Suppressor macrophage (primary cell): ENCODE data around the gene NPM1.
A peak's percentile ranks its signal among the peaks of the same experiment; 100 is the strongest.

ENCODE experiments used
- DNase-seq, 4 experiments: peaks; one replicate each; pipeline ENCODE4 v3.0.0-alpha.2; 2020 to 2022

Gene NPM1

DNA sequence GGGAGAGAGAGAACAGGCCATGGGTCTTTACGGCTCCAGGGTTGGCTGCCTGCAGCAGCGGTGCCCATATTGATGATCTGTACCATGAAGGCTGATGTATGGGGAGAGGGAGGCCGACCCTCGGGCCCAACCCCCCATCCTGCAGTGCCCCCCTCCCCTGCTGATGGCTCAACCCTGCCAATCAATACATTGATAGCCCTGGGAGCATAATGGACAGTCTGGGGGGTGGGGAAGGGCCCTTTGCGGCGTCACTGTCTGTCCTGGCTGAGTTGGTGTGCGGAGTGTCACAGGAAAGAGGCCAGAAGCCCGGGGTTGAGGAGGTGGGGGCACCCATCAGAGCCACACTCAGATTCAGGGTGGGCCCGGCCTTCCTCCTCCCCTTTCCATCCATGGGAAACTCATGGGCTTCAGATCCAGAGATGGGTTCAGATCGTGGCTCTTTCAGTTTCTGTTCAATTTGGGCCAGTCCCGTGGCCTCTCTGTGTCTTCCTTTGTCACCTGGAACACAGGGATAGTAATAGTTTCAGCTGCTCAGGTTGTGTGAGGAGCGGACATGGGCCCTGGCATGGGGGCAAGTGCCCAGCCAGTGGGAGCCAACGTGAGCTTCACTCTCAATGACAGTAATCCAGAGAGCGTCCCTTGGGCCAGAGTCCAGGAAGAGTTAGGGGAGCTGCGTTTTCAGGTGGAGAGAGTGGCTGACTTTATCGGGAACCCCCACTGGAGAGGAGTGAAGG lies 41.3 kb downstream of the NPM1 start:
- no peak for DNase-seq

DNA sequence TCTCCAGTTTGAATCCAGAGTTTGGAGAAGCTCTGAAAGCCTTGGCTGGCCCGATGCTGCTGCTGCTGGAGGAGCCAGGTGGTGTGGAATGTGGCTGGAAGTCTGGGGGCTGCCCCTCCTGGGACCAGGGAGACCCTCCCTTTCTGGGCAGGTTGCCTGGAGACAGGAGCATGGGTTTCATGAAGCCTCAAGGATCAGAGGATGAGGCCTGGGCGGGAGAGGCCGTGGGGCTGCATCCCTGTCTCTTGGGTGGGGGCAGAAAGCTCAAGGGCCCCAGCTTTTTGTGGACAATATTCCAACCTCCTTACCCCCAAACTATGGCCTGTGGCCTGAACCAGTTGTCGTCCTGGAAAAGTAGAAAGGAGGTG lies 41.9 kb downstream of the NPM1 start:
- DNase-seq, result no peak

DNA sequence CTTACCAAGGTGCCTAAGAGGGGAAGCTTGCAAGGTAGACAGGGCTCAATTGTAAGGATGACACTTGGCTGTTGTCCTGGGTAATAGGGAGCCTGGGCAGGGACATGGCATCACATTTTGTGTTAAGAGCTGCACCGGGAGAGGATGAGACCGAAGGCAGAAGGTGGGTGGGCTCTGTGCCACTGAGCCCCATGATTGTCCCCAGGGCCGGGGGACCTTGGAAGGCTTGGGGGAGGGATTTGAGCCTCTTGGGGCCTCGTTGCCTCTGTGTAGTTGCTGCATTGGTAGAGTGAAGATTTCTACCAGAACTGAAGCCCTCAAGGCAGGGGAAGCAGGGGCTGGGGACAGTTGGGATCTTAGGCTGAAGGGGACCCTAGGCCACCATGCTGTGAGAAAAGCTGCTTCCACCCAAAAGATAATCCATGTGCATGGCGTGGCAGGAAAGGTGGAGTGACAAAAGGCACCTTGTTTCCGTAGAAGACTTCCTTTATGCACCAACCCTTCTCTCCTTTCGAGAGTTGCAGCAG lies 43.7 kb downstream of the NPM1 start:
- no peak for DNase-seq

GRCh38 chr5:171432076-171432475 lies 44.4 kb downstream of the NPM1 start:
- DNase-seq, result no peak

GRCh38 chr5:171432583-171433351 lies 45.1 kb downstream of the NPM1 start:
- DNase-seq, result no peak

- no peak for DNase-seq
These were observed 45.7 kb downstream of the NPM1 start for GRCh38 chr5:171433352-171433698.

GRCh38 chr5:171433982-171434676 lies 46.5 kb downstream of the NPM1 start:
- DNase-seq, result no peak

GRCh38 chr5:171434874-171435273 lies 47.2 kb downstream of the NPM1 start:
- DNase-seq, result no peak

DNA sequence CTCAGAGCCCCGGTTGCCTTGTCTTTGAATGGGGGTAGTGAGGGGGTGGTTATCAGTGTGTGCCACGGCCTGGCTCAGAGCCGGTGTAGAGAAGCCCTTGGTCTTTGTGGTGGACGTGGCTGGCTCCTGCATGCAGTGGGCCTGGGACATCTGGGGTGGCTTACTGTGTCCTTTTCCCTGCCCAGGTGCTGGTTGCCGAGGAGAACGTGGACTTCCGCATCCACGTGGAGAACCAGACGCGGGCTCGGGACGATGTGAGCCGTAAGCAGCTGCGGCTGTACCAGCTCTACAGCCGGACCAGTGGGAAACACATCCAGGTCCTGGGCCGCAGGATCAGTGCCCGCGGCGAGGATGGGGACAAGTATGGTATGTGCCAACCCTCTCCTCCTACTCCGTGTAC lies 48.3 kb downstream of the NPM1 start:
- DNase-seq, result no peak

- DNase-seq, result no peak
These were observed 49.2 kb downstream of the NPM1 start for GRCh38 chr5:171436804-171437285.

- no peak for DNase-seq
These were observed 49.7 kb downstream of the NPM1 start for GRCh38 chr5:171437286-171437821.

DNA sequence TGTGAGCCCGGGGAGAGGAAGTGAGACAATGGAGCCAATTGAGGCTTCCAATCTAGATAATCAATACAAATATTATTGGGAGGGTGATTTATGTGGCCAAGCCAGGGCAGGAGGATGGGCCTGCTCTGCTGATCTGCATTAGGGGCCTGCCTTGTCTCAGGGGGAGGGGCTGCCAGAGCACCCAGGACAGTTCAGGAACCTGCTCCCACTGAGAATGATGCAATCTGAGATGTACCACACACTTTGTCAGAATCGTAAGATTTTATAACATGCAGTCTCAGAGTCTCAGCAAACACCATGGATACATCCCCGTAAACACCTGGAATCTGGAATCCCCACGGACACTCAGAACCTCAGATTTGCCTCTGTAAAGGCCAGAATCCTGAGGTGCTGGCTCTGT lies 51.1 kb downstream of the NPM1 start:
- no peak for DNase-seq

DNA sequence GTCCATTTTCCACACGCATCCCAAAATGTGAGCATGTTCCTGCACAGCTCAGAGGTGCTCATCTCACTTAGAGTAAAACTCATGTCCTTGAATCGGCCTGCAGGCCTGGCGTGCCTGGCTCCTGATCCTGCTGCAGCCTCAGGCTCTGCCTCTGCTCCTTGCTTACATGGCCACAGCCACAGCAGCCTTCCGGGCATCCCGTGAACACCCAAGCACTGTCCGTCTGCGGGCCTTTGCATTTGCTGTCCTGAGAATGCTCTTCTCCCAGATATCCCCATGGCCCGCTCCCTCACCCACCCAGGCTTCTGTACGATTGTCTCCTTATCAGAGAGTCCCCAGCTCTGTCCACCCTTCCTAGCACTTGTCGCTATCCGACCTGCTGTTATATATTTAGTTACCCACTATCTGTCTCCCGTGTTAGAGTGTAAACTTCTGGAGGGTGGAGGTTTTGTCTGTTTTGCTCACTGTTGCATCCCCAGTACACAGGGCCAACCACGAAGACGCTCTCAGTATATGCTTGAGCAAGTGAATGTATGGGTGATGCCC lies 53.7 kb downstream of the NPM1 start:
- DNase-seq, result no peak

DNA sequence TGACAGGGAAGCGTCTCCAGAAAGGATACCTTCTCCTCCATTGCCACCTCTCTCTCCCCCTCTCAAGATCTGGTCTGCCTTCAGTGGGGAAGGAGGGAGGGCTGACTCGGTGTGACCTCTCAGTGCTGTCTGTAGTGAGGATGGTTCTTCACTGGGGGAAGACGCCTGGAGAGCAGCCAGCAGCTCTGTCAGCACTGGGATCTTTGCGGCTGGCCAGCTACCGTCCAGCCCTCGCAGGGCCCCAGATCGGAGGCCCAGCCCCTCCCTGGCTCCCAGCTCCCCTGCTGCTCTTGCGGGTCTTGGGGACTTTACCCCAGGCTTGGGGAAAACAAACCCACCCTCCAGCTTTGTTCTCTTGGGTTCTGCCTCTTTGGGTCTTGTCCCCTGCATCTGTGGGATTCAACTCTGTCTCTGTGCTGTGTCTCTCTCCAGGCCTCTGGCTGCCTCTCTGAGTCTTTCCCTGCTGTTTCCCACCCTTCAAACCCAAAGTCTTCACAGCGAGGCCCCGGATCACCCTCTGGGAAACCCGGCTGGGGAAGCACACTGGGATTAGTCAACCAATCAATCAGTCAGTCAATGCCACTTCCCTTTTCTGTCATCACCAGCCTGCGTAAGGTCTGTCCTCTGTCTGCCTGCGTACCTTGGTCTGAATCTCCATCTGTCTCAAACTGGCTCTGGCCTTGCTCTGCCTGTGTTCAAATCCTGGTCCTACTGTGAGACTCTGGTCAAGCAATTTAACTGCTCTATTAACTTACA lies 54.8 kb downstream of the NPM1 start:
- peak; percentile 6 to 47 (median 44) for DNase-seq

- no peak for DNase-seq
These were observed 56.9 kb downstream of the NPM1 start for GRCh38 chr5:171444582-171444981.

DNA sequence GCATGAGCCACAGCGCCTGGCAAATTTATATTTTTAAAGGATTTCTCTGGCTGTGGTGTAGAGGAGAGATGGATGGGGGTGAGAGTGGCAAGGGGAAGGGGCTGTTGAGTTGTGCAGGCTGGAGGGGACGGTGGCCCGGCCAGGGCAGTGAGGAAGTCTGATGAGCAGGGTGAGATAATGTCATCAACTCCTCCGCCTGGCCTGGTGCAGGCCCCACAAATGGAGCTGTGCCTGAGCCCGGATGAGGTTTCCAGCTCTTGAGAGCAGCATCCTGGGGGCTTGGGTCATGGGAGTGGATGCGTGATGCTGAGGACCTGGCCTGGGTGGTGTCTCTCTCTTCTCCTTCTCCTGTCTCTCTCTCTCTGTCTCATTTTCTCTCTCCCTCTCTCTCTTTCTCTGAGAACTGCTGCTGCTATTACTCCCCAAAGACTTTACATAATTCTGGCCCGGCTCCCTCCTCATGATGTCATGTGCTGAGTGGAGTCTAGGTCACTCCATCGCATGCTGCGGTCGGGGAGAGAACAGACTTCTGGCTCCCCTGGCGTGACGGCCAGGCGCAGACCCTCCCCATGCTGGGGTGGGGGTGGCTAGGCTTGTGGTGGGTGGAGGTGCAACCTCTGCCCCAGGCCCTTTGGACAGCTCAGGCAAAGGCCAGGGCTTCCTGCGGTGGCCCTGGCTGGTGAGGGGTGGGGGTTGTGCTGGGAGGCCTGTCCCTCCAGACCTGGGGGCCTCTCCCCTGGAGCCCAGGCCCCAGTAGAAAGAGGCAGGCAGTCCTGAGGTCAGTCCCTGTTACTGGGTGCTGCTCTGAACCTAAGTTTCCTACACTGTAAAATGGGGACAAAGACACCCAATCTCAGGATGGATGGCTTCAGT lies 58.2 kb downstream of the NPM1 start:
- no peak for DNase-seq

GRCh38 chr5:171447226-171447625 lies 59.6 kb downstream of the NPM1 start:
- DNase-seq, result no peak

GRCh38 chr5:171449426-171449825 lies 61.8 kb downstream of the NPM1 start:
- no peak for DNase-seq

DNA sequence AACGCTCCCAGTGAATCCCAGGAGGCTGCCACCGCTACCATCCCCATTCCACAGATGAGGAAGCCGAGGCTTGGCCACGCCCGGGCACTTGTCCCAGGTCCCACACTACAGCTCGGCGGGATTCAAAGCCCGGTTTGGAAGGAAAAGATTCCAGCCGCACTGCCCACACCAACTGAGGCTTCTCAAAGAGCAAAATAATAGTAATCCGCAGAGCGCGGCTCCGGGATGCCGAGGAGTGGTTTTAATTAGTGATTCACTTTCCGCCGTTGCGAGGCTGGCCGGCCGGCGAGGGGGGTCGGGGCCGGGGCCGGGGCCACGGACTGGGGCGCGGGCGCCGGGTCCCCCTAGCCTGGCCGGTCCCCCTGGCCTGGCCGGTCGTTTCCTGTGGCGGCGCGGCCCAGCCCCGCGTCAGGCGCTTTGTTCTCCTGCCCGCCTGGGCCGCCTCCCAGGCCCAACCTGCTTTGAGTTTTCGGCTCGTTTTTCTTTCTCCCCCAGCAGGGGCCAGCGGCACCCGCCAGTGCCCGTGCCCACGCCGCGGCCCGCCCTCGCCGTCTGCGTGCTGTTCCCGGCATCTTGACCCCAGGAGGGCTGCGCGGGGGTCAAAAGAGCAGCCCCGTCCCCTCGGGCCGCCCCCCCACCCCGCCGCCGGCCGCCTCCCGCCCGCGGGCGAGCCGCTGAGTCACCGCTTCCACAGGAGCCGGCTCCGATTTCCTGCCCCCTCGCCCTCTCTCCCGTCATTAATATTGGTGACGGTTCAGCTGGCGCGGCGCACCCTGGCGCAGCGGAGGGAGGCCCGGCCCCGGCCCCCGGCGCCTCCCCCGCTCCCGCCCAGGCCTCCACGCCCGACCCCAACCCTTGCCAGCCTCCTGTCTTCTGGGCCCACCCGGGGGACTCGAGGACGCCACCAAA lies 63.0 kb downstream of the NPM1 start:
- DNase-seq, result peak; percentile 37 to 57 (median 38)

DNA sequence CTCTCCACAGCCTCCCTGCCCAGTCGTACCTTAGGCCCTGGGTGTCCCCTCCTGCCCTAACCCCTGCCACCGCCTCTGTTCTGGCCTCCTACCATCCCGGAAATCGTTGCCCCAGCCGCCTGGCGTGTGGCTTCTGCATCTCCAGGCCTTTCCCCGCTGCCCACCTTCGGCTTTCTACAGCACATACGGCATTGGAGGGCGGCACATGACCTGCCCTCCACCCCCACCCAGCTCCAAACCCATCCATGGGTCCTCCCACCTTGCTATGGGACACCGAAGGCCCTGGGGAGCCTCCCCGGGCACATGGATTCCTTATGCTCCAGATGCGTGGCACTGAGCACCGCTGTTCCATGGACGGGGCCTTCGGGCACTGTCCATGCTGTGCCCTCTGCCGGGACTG lies 63.8 kb downstream of the NPM1 start:
- no peak for DNase-seq
